HG03139 (cell line): ENCODE results near the gene ZSCAN1.

Experiments used
- ATAC-seq: cut with Tn5 transposase; IDR thresholded peaks from one replicate; pipeline ENCODE4 v1.9.1; 2021; ENCODE audit not compliant: unreplicated experiment

Gene ZSCAN1

DNA sequence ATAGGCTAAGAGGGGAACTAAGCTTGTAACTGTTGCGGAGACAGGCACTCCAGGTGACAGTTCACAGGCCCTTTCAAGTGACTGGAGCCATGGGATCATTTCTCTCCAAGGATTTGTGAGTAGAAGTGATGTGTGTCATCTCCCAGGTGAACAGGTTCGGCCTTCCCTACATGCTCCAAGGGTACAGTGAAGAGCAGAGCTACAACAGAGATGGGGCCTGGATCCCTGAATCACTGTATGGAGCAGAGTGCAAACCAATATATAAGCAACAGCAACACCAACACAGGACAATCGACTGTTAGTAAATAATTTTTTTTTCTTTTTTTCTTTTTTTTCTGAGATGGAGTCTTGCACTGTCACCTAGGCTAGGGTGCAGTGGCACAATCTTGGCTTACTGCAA, 49.2 kb downstream of the ZSCAN1 start:
- no peak for ATAC-seq

DNA sequence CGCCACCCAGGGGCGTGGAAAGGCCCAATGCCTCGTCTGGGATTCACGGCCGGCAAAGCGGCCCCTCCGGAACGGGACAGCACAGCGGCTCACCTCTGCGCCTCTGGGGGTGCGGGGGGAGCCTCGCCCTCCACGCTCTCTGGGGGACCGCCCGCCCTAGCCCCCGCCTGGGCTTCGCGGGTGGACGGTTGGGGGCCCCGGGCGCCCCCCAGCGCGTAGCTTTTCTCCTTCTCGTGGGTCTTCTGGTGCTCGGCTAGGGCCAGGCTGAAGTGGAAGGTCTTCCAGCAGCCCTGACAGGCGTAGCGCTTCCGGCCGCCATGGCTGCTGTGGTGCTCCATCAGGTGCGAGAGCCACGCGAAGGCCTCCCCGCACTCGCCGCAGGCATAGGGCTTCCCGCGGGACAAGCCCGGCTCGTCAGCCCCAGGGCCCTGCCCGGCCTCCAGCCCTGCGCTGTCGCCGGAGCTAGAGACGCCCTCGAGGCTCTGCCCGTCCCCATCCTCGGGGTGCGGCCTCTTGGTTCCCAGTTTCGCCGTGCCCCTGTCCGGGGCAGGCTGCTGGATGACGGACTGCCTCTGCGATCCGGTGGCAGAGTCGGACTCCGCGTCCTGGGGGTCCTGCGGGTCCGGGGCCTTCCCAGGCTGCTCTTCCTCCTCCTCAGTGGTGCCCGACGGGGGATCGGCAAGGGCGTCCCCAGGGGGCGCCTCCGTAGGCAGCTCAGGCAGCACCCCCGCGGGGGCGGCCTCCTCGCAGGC, 50.9 kb downstream of the ZSCAN1 start:
- no peak for ATAC-seq

DNA sequence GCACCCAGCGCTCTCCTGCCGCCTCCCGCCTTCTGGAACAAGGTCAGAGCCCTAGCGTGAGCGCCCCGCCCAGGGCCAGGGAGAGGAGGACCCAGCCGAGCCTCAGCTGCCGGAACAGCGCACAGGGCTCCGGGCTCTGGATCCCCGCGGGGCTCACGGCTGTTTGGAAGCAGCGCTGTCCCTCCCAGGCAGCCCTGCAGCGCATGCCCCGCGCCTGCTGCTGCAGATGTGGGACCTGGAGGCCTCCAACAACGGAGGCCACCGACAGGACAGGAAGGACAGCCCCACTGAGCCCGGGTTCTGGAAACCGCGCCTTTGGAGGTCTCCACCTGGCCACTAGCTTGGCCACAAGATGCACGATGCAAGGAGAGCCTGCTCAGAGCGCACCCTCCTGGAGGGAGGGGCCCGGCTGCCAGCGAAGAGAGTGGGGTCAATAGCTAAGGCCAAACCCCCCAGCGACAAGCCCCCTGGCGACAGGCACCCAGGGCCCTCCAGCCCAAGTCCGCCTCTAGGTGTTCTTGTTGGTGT, 51.6 kb downstream of the ZSCAN1 start:
- ATAC-seq = no peak

DNA sequence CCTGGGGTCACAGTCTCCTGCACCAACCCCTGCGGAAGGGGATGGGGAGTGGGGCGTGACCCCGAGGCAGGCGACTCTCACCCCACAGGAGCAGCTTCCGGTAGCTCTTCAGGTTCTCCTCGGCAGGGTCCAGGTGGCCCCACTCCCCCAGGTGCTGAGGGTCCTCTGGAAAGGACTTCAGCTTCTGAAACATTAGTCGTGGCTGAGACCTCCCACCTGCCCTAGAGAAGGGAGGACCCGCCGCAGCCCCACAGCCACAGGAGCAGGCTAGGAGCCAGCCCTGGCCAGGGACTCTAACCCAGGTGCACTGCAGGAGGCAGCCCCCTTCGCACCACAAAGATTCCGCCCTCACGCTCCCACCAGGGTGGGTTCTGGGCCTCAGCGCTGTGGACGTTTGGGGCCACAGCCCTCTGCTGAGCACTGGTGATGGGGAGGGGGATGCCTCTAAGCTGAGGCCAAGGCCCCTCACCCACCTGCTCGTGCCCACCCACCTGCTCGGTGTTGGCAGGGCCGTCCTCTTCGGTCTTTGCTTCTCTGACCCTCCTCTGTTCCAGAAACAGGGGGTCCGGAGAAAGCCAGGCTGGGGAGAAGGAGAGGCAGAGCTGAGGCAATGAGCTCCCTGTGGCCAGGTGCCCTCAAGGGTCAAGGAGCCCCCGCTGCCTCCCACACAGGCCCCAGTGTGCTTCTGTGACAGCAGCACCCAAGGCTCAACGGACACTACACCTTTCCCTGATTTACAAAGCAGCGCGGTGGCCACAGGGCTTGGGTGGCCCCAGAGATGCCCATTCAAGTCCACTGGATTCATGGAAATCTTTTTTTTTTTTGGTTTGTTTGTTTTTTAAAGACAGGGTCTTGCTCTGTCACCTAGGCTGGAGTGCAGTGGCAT, 53.2 kb downstream of the ZSCAN1 start:
- ATAC-seq = no peak

DNA sequence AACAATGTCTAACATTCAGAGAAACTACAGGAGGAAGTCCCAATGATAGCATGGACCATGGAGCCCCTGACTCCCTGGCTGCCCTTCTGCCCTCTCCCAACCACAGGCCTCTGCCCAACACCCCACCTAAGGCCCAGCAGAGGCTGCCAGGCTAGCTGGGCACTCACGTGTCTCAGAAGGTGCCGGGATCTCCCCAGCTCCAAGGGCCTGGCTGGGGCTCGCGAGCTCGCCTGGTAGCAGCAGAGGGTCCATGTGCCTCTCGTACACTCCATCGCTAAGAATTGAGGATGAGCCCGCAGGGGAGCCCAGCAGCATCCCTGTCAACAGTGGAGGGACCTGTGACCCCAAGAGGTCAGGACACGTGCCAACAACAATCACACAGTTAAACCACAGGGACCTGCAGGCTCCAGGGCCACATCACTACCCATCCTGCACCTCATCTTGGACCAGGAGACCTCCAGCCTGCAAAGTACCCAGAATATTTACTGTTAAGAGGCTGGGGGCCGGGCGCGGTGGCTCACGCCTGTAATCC, 54.8 kb downstream of the ZSCAN1 start:
- ATAC-seq = no peak

DNA sequence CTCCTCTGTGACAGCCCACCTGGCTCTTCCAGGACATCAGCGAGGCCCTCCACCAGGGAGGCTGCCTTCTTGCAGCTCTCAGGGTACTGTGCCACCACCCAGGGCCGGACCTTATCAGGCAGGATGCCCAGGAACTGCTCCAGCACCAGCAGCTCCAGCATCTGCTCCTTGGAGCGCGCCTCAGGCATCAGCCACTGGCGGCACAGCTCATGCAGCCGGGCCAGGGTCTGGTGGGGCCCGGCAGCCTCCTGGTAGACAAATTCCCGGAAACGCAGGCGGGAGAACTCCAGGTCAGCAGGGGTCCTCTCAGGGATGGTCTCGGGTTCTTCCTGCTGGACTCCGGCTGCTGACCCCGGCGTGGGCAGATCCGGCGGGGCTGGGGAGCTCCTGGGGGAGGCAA, 56.0 kb downstream of the ZSCAN1 start:
- no peak for ATAC-seq

DNA sequence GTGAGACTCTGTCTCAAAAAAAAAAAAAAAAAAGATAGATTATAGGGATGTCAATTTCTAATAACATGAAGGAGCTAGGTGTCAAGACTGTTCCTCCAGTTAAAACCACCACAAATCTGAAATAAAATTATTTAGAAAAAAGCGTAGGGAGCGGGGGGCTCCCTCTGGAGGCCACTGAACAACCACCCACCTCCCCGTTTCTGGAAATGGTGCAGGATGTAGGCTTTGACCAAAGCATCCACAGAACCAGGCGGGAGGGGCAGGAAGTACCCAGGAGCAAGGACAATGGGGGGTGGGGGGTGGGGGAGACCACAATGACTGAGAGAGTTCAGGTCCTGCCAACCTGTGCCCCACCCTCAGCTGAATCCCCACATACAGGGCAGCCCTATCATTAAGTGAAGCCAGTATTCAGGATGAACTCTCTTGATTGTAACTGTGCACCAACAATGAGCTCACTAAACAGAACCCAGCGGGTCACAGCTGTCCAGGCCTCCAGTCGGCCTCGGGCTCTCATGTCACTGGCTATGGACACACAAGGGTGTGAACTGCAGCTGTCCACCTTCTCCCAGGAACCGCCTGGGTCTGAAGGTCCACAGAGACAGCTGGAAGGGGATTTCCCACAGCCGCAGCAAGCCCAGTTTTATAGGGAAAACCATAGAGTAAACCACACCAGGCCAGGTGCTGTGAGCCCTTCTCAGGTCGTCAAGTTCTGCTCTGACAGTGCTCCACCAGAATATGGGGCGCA, 57.6 kb downstream of the ZSCAN1 start:
- no peak for ATAC-seq

DNA sequence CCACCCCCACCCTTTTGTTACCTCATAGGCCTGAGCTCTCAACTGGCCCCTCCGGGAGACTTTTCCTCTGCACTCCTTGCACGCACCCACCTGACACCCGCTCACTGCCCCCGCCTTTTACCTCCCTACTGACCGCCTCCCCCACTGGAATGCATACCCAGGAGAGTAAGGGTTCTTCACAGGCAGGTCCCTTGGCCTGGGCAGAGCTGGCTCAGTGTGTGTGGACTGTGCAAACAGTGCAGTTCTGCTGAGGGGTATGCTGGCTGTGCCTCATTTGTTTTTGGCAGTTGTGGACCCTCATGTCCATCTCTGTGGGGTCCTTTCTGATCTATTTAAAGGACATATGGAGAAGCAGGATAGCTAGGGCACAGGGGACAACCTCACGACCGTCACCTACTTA, 59.2 kb downstream of the ZSCAN1 start:
- no peak for ATAC-seq

DNA sequence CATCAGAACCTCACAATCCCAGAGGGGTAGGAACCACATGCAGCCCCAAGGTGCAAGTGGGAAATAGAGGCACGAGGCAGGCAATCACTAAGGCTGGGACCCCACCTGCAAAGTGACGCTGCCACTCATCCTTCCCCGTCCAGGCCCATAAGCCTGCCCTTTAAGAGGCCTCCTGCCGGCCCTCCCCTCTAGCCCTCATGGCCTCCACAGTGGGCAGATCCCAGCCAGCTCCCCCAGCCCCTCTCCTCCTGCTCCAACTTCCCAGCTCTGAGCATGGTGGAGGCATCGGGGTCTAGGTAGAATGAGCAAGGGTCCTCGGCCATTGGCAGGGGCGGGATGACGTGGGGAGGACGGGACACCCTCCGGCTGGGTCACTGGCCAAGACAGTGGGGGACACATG, 61.5 kb downstream of the ZSCAN1 start:
- ATAC-seq = no peak

DNA sequence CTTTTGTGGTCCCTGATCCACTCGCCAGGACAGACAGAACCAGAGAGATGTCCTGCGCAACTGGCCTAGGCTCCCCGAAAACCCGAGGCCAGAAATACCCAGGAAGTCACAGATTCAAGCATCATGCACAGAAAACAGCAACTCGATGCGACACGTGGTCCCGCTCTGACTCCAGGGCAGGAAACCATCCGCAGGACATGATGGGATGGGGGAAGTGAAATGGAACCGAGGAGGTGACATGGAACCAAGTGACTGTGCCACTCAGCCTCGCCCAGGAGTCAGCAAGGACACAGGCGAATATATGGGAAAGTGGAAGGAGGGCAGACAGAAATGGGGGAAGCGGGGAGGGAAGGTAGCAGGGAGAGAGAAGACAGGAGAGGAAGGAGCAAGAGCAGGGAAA, 63.1 kb downstream of the ZSCAN1 start:
- no peak for ATAC-seq

DNA sequence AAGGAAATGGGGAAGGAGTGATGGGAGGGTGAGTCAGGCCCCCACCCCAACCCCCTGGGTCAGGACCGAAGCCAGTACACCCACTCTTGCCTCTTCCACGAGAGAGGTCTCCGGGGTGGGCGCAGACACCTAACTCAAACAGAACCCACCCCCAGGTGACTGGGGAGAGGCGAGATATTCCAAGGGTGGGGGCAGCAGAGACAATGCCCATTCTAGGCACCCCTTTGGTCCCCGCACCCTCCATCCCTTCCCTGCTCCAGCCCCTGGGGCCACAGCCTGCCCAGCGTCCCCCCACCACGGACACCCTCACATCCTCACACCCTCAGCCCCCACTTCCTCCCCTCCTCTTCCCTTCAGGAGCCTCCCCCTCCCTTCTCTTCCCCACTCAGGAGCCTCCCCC, 63.5 kb downstream of the ZSCAN1 start:
- ATAC-seq = no peak

DNA sequence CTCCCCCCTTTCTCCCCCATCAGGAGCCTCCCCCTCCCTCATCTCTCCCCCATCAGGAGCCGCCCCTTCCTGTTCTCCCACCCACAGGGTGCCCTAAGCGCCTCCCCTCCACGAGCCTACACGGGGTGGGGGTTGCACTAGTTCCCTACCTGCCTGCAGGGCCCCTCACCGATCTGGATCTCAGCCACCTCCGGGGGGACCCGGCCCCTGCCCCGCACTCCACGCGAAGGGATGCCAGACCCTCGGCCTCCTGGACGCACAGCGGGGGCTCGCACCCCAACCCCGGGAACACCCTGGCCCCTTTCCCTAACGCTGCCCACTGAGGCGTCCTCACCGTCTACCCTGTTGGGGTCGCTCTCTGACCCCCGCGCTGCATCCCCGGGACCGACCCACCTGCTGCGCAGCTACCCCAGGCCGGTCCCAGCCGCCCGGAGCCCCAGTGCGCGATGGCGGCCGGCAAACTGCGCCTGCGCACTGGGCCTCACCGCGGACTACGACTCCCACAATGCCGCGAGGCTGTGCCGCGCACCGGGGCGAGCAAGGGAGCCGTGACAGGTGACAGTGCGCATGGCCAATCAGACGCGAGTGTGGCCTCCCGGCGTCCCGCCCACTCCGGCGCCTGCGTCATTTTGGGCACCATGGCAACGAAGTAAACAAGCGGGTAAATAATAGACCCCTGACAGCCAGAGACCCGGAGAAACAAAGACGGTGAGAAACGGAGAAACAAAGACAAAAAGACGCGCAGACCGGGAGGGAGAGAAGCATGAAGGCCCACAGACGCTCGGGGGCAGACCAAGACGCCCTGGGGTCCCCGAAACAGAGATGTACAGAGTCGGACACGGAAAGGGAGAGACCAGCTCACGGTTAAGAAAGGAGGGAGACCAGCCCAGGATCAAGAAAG, 64.2 kb downstream of the ZSCAN1 start, which contains the start of gene ZSCAN18:
Gene ZSCAN18, minus strand, starts transcription at position 451 of the 901 bp plus-strand sequence. CDS start 7,964 bp downstream, outside the sequence.
- peak; percentile 86 for ATAC-seq

DNA sequence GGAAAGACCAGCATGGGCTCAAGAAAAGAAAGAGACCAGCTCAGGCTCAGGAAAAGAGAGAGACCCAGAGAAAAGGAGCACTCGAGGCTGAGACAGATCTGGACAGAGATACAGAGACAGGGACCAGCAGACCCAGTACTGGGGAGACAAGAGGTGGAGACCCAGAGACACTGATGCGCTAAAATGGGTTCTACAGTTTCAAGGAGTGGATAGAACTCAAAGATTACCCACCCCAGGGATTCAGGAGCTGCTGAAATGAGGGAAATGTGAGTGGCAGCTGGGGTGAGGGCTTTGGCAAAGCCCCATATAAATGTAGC, 64.8 kb downstream of the ZSCAN1 start:
- no peak for ATAC-seq
